ENCODE measurements around the gene POLR1F.

POLR1F gene

DNA sequence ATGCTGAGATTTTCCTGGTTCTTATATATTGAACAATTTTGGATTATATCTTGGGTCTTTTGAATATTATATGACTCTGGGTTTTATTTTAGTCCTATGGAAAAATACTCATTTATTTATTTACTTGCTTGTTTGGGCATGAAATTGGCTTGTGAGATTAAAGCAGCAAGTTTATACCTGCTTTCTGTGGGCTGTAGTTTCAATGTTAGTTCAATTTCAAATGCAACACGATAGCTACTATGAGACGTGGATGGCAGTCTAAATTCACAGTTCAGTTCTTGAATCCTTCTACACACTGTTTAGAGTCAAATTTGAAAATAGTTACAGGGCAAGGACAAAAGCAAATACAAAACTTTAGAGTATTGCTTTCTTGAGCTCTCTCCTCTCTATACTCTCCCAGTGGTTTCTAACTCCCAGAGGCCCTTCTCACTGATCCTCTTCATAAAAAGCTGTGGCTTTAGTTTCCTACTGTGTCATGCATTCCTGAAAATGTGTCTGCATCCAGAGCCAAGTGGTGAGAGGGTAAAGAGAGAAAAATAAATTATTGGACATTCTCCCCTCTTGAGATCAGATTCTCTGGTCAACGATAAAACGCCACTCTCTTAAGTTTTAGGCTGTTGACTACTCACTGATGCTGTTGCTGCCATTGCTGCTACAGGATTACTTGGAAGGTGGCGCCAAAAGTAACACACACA lies 34.4 kb downstream of the POLR1F start:
- DNase-seq = no peak

DNA sequence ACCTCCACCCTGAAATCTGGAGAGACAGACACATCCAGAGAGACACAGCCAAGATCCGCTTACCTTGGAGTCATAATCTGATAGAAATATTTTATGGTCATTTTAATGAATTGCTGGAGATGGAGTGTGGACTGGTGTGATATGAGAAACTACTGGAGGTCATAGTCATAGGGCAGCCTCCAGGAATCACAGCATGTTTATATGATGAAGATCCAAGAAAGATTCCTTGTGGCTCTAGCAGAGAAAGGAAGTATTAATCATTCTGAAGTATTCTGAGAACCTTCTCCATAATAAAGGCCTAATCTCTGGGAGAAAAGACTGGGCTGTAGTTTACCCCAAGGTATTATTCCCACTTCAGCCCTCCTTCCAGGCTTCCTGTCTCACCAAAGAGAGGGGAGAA lies 38.0 kb downstream of the POLR1F start:
- DNase-seq = no peak

DNA sequence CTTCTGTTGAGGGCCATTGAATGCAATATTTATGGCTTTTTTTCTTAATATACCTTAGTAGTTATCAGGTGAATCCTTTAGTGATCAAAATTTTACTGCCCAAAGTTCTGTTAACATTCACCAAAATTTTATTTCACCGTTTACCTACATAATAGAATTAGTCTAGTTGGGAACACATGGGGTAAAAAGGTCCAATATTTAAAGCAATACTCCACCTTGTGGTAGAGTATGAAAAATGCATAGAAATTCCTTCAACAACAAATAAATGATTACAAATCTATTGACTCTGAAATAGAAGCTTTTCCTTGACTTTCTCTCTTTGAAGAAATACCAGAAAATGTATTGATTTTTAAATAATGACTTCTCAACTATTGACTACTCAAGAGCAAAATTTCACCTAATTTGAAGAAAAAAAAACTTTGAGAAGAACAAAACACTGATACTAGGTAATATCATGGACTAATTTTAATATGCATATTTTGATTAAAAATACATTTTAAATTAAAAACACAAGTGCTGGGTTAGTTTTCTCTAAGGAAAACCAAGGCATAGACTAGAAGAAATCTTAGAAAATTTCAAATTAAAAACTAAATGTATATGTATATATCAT lies 43.3 kb downstream of the POLR1F start:
- DNase-seq = peak; percentile 3

DNA sequence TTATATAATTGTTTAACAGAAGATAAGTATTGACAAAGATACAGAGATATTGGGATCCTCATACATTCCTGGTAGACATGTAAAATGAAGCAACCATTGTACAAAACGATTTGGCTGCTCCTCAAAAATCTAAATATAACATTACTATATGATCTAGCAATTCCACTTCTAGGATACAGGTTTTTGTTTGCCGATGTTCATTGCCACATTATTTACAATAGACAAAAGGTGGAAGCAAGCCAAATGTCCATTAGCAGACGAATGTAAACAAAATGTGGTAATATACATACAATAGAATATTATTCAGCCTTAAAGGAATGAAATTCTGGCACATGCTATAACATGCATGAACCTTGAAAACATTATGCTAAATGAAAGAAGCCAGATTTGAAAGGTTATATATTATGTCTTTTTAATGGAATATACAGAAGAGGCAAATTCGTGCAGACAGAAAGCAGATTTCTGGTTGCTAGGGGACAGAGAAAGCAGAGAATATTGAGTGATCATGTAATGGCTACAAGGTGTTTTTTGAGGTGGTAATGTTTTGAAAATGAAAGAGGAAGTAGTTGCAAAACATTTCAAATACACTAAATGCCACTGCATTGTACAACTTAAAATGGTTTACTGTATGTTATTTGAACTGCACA lies 44.9 kb downstream of the POLR1F start:
- DNase-seq = no peak

DNA sequence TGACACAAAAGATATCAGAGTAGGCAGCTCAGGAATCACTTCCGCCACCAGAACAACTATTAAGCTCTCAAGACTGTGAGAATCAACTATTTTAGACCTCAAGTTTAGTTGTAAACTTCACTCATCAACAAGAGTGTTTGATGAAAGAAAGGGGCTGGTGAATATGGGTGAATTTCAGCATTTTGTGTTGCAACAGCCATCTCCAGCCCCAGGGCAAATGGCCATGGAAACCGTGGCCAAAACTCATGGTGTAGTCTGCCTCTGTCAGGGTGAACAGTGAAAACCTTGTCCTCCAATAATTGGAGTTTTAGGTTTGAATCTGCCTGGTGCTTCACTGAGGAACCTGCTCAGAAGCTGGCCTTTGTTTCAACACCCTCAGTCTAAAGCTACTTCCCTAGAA lies 60.0 kb downstream of the POLR1F start:
- no peak for DNase-seq

Measured in central memory CD4-positive, alpha-beta T cell (primary cell).